ENCODE results near the gene LONP2.

Gene LONP2

DNA sequence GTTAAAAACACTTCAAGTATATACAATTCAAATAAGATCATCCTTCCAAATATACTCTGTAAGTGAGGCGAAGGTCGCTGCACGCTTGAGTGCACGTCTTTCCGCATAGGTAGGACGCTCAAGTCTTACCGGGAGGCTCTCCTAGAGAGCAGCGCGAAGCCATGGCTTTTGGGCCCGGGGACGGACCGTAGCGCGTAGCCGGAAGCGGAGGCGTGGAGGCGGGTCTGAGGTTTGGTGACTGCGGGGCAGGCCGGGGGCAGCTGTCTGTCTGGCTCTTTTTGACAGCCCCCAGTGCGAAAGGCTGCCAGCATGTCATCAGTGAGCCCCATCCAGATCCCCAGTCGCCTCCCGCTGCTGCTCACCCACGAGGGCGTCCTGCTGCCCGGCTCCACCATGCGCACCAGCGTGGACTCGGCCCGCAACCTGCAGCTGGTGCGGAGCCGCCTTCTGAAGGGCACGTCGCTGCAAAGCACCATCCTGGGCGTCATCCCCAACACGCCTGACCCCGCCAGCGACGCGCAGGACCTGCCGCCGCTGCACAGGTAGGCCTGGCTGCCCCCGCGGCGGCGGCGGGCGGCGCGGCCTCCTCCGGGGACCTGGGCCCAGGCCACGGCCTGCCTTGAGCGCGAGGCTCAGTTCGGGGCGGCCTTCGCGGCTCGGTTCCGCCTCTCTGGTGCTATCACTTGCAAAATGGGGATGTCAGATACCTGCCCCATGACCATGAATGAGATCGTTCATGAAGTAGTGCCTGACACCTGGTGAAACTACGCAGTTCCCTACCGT lies at the start of gene LONP2:
LONP2 (plus strand) TSS at position 221 of the 783 bp plus-strand sequence; CDS start at position 310, 89 bp downstream.
- peak; percentile 78 for DNase-seq

DNA sequence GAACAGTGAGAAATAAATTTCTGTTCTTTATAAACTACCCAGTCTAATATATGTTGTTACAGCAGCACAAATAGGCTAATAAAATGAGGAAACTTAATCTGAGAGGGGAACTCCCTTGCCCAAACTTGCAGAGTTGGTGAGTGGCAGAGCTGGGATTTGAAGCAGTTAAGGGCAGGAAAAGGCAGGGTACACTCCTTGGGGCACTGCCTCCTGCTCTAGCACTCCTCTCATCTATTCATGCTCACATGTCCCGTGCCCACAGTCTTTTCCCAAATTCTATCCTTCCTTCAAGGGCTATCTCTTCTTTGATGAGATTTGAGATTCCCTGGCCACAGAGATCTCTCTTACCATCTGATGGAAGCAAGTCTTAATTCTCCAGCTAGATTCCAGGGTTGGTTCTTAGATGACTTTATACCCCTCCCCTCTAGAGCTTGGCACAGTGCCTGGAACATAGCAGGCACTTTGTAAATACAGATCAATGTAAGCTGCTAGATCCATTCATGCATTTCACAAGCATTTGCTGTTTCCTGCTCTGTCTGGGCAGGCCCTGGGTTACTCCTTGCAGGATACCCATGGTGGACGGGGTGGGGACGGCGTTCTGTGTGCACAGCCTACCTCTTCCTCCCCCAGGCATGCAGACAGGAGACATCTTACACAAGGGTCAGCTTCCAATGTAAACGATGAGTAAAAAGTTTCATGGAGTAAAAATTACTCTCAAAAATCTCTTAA lies 49.1 kb upstream of the LONP2 start:
- DNase-seq, result no peak

DNA sequence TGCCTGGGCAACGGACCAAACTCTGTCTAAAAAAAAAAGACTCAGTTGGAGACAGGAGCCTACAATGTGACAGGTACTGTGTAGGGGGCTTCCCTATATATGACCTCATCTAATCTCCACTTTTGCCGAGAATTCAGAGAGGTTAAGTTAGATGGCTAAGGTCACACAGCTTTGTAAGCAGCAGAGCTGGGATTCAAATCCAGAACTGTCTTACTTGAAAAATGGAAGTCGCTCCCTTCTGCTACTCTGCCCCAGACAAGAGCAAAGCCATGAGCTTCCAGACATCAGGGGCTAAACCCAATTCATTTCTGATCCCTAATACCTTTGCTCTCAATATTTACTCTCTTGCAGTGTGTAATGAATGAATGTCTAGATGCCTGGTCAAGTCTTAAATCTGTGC lies 46.8 kb upstream of the LONP2 start:
- no peak for DNase-seq

DNA sequence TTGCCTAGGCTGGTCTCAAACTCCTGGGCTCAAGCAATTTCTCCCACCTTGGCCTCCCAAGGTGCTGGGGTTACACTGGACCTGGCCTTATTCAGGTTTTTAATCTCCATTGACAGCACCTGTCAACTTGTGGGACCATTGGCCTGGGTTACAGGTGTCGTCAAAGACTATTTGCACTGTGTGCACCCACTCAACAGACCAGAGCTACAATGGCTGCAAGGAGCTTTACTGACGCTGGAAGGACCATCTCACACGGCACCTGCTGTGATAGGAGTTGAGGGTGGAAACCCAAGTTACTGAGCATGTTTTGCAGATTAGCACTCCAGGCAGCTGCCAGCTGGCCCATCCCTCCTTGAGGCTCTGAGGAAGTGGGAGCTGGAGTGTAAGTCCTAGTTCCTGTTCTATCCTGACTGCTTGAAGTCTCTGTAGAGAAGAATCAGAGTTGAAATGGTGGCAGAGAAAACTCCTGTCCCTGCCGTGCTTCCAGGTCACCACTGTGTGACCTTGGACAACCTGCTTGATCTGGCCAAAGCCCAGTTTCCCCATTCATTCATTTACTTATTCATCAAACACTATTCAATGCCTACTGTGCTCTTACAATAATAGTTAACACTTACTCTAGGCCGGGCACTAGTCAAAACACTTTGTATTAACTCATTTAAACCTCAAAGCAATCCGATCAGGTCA lies 42.4 kb upstream of the LONP2 start:
- DNase-seq, result no peak

GRCh38 chr16:48203974-48204824 lies 39.9 kb upstream of the LONP2 start:
- DNase-seq, result no peak

GRCh38 chr16:48204825-48205151 lies 39.3 kb upstream of the LONP2 start:
- no peak for DNase-seq

GRCh38 chr16:48206594-48207242 lies 37.4 kb upstream of the LONP2 start:
- no peak for DNase-seq

DNA sequence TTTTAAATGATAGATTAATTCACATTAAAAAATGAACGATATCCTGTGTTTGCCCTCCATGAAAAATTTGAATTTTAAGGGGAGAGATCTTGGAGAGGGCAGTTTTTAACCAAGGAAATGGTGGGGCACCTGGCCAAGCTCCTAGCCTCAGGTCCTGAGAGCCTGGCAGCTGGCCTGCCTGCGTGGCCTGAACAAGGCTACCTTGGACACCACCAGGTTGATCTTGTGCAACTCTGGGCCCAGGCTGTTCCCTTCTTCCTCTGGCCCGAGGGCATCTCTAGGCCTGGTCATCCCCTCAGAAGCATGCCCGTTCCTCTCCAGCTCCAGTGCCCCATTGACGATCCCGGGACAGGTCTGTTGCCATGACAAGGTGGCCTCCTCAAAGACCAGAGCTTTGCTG lies 33.4 kb upstream of the LONP2 start:
- DNase-seq, result no peak

DNA sequence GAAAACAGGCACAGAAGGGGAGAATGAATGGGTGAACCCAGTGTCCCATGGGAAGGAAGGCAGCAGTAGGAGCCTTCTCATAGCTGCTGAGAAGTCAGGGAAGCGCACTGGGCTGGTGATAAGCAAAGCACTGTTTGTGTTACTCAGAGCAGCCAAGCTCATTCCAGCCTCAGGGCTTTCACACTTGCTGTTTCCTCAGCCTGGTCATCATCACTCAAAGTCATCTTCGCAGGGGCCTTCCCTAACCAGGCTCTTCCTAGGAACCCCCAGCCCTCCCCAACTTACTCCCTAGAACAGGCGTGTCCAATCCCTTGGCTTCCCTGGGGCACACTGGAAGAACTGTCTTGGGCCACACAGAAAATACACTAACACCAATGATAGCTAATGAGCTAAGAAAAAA lies 32.1 kb upstream of the LONP2 start:
- no peak for DNase-seq

DNA sequence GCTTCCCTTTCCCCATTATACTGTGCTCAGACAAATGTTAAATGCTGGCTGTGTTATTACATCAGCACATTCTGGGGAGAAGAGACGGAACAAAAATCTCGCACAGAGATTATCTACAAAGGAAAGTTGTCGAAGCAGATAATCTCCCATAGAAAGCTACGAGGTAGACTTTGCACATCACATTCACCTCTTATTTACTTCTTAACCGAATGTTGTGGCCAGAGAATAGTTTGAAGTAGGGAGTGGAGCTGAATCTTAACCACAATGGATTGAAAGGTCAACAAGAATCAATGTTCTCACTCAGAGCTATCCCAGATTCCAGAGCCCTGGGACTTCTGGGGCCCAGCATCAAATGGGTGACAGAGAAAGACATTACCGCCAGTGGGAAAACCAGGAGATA lies 28.4 kb upstream of the LONP2 start:
- no peak for DNase-seq

DNA sequence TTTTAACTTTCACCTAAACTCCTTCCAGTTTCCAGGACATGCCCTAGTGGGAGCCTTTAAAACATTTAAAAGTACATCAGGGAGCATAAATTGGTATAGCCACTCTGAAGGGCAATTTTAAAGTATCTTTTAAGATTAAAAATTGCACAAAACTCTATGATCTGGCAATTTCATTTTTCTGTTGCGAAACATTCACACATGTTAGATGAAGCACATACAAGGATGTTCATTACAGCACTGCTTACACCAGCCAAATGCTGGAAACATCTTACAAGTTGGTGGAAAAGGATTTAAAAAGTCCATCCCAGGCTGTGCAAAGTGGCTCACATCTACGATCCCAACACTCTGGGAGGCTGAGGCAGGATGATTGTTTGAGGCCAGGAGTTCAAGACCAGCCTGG lies 26.4 kb upstream of the LONP2 start:
- DNase-seq, result no peak

DNA sequence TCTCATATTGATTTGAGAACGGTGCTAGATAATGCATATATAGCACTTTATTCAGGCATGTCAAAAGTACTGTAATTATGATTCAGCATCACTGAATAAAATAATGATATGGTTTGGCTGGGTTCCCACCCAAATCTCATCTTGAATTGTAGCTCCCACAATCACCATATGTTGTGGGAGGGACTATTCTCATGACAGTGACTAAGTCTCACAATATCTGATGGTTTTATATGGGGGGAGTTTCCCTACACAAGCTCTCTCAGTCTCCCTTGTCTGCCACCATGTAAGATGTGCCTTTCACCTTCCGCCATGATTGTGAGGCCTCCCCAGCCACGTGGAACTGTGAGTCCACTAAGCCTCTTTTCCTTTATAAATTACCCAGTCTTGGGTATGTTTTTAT lies 25.6 kb upstream of the LONP2 start:
- no peak for DNase-seq

DNA sequence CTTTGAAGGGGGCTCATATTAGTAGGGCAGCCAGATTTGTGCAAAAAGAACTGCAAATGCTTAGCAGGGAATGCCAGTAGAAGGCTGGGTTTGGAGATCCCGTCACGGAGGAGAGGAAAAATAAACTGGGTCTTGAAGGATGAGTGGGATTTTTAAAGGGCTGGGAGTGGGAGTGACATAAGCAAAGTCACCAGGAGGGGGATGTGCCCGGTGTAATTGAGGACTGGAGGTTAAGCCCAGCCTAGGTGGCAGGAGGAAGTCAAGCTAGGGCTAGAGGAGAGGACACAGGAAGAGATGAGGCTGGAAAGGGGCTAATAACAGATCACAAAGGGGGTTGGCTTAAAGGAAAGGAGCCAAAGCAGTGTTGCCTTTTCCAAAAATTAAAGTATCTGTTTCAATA lies 23.2 kb upstream of the LONP2 start:
- no peak for DNase-seq

GRCh38 chr16:48223490-48223889 lies 20.6 kb upstream of the LONP2 start:
- DNase-seq, result no peak

- no peak for DNase-seq
Observed at GRCh38 chr16:48225456-48225855, 18.6 kb upstream of the LONP2 start.

DNA sequence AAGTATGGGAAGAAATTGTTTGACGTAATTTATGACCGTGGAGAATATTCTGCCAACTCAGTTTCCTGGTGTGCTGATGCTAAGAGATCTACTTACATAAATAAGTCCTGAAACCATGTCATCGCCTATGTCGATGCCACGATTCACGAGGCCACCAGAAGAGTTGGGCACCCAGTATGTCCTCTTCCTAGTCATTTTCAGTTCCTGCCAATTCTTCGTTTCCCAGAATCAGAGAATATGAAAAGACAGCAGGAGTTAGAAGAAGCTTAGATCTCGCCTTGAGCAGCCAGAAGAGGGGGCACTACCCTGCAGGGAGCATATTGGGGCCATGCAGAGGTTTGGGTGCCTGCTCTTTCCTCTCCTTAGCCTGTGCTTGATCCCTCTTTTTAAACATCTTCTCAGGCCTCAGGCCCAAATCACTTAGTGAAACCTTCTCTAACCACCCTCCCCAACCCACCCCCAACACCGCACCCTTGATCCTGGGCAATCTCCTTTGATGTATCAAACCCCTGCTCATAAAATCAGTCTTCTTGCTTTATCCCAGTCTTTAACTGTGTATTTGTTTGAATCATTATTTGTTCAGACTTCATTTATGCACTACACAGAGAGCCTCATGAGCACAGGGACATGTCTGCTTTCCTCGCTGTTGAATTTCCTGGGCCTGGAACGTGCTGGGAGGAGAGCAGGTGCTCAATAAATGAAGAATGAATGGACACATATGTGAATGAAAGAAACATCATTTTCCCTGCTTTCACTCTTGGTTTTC lies 12.2 kb upstream of the LONP2 start:
- DNase-seq, result no peak

- DNase-seq, result no peak
Observed at GRCh38 chr16:48232493-48233040, 11.5 kb upstream of the LONP2 start.

DNA sequence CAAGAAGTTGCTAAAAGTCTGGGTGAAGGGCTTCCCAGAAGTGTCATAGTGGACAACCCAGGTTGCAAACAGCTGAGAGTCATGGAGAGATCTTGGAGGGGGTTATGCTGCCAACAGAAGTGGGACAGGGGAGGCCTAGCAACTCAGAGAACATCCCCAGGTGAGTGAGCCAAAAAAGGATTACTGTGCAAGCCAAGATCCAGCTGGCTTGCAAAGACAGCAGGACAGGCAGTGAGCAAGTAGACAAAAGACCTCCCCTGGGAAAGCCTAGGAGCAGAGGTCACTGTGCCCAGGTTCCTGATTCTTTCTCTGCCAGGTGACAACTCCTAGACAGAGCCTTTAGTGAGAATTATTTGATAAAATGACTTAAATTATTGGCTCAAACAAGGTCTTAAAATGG lies 9.5 kb upstream of the LONP2 start:
- no peak for DNase-seq

DNA sequence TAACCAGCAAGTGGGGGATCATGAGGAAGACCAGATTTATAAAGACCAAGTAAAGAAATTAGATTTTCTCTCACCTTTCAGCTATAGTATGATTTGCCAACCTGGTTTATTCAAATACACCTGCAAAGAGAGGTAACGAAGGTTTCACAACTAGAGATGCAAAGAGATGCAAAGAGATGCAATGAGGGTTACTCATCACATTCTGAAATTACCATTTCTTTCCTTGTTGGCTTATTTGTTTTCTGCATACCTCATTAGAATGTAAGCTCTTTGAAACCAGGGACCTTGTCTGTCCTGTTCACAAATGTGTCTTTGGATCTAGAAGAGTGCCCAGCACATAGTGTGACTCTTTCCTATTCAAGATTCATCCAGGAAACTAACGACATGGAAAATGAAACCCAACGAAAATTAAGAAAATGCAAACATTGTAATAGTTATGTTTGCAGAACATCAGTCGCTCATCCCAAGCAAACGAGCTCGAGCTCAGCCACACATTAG lies 9.0 kb upstream of the LONP2 start:
- DNase-seq, result no peak

- DNase-seq, result no peak
Observed at GRCh38 chr16:48235556-48236136, 8.5 kb upstream of the LONP2 start.

GRCh38 chr16:48236286-48236685 lies 7.8 kb upstream of the LONP2 start:
- no peak for DNase-seq
